Measurements from ENCODE around the gene CCDC57. TPM values are rescaled to one million over a fixed set of nuclear protein-coding genes. Genes with fewer than 3 reads are reported as not detected.
A peak's percentile ranks its signal among the peaks of the same experiment; 100 is the strongest.

Gene CCDC57
- total and polyA plus RNA-seq, 9 of the 15 experiments (the other 6 are each of a cell fraction or from before 2014, with no cell fraction given): 0.83 to 36.2 (median 13.6) TPM

GRCh38 chr17:82158825-82159224, 53.8 kb downstream of the CCDC57 start:
- Histone ChIP-seq H3K9me3 (replicated peaks; ENCODE audit: control insufficient read depth, insufficient read depth, low read depth, low read length) (no peaks in the 10 kb centered on the region), H3K9ac (ENCODE audit: insufficient read depth in 1 of 2, low read depth in 2 of 2, low read length in 2 of 2) (no peak overlapping the region), H3K79me2 (ENCODE audit: control insufficient read depth, insufficient read depth, low read length) (no peaks in the 10 kb centered on the region), H3K27me3 (ENCODE audit: control insufficient read depth in 2 of 2, insufficient read depth in 2 of 2, low read length in 2 of 2) (no peaks in the 10 kb centered on the region), H3K4me1 (replicated peaks in 1 of 2; ENCODE audit: control insufficient read depth in 2 of 2, insufficient read depth in 2 of 2, low read length in 2 of 2) (peaks cover 0 to 29% of the 10 kb centered on the region in 2 experiments; a peak in 3 of 5 replicates), H3K27ac (ENCODE audit: extremely low read depth, low read depth, low read length) (no peak overlapping the region), H3K36me3 (ENCODE audit: control insufficient read depth, insufficient read depth, low read length) (peaks cover 31% of the 10 kb centered on the region; the same call in 2 of the 3 replicates), H3K4me3 (no peak overlapping the region), H3K9me1 (ENCODE audit: control insufficient read depth, insufficient read depth, low read length) (no peaks in the 10 kb centered on the region), H2AFZ (ENCODE audit: low read depth, low read length) (no peak overlapping the region), H3K4me2 (ENCODE audit: insufficient read depth, low read length) (no peak overlapping the region), H4K20me1 (replicated peaks; ENCODE audit: control insufficient read depth, insufficient read depth, low read length) (no peaks in the 10 kb centered on the region)
- in situ Hi-C loops (cut with MboI): loop anchor here (5.0 kb wide), 1 partner anchor 127 kb away; the partner anchor contains the start of gene RAC3
- ATAC-seq (no peak), DNase-seq (ENCODE audit: extremely low read depth in 1 of 4, low spot score in 3 of 4) (no peak), FAIRE-seq (peak; percentile 23)
- intact Hi-C loops (cut with micrococcal nuclease): loop anchor here (10.0 kb wide), 1 partner anchor 204 kb away; no protein-coding TSS in a partner anchor
- 73% methylated on average over 7 of the region's 10 CpGs for WGBS (ENCODE audit: insufficient coverage, low coverage, missing lambda C conversion rate)
- TF ChIP-seq HDGF (IDR thresholded peaks at IDR 0.05): no peak
- TF ChIP-seq POLR2G (IDR thresholded peaks at IDR 0.05; ENCODE audit: low read depth, low read length): no peak
- TF ChIP-seq ZNF121 (CRISPR knock-in tag; conservative IDR thresholded peaks at IDR 0.05): peak; percentile 48; the same call in 1 of the 2 replicates
- POLR2A ChIA-PET: no interaction called here
- CTCF ChIA-PET (ENCODE audit: low intra/inter-chr PET ratio): no interaction called here
- BruUV-seq (replicated peaks): no TSS peak
